SK-N-DZ (cell line): ENCODE results near the gene PRRC2B.
"Not testable (repeated sequence)": the region's sequence is repeated elsewhere in the genome, so short reads cannot be mapped to it uniquely, and the experiment has no call there.

Experiments used
- DNase-seq: peaks from one replicate; pipeline ENCODE4 v3.0.0-alpha.2; 2015; ENCODE audit warnings: low spot score

The PRRC2B gene

DNA sequence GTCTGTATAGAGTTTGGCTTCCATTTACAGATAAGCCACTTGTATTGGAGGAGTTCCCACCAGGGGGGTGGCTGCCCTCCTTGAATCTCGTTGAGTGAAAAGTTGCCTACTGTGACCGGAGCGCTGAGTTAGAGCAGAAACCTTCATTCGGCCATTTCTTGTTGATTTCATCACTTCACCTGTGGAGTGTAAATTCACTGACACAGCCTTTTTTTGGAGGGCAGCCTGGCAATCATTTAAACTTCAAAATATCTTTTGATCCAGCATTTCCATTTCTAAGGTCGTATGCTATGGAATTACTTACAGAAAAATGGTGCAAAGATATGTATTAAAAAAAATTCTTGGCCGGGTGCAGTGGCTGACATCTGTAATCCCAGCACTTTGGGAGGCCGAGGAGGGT is 40.8 kb downstream of the PRRC2B start:
- DNase-seq, result no peak

DNA sequence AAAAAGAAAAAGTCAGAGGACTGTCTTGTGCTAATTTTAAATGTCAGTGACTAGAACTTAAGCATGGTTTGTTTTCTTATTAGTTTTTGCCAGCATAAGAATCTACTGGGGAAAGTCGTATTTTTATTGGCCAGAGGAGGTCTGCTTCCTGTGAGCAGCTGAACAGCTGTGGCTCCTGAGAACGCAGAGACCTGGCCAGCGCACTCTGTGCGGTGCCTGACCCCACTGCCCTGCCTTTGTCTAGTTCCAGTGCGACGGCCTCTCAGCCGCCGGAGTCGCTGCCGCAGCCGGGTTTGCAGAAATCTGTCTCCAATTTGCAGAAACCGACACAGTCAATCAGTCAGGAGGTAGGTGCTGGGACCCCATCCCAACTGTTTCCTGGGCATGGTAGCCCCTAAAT is 42.5 kb downstream of the PRRC2B start:
- DNase-seq, result no peak

DNA sequence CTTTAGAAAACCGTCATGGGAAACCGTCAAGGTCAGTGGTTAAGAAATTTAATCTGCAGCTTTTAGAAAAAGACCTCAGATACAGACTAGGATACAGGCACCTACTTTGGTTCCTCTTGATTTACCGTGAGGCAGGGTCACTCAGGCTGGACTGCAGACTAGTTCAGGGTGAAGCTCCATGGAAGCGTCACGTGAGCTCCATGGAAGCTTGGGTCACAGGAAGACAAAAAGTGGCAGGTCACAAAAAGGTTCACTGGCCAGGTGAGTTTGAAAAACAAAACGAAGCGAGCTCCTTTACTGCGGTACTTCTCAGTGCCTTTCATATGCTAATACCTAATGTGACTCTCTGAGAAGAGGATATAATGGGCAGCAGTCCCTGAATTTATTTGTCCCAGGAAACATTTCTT is 43.0 kb downstream of the PRRC2B start:
- no peak for DNase-seq

GRCh38 chr9:131438190-131438589 is 44.3 kb downstream of the PRRC2B start:
- DNase-seq, result no peak

DNA sequence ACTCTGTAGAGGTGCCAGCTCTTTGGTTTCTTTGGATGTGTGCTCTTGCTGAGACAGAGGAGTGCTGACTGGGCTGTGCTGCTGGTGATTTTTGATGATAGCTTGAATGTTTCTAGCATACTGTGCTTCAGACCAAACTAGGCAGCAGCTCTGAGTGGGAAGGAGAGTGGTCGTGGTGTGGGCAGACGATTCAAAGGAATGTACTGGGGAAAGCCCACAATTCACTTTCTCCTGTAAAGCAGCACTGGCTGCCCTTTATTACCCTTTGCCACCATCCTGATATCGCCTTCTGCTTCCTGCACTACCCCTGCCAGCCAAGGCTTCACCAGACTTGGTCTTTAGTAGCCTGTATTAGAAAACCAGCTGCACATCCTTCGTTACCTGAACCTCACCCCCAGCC is 45.3 kb downstream of the PRRC2B start:
- no peak for DNase-seq

- no peak for DNase-seq
Measured at GRCh38 chr9:131441441-131441840, 47.6 kb downstream of the PRRC2B start.

DNA sequence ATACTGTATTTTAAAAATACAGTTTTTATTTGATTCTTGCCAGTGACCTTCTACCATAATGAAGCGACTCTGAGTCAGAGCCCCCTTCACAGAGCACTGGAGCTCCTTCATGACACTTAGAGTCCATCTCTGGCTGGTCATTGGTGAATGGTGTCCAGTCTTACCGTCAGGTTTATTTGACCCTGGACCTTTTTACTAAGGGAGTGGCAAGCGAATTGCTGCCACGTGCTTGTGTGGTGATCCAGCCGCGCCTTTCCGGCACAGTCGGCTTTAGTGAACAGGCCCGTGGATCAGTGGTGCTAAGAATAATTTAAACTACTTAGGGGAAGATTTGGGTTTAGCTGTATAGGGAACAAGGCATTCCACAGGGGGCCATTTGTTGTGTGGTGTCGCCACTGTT is 48.5 kb downstream of the PRRC2B start:
- no peak for DNase-seq

GRCh38 chr9:131443648-131444047 is 49.8 kb downstream of the PRRC2B start:
- no peak for DNase-seq

- DNase-seq, result no peak
Measured at GRCh38 chr9:131446276-131446675, 52.4 kb downstream of the PRRC2B start.

DNA sequence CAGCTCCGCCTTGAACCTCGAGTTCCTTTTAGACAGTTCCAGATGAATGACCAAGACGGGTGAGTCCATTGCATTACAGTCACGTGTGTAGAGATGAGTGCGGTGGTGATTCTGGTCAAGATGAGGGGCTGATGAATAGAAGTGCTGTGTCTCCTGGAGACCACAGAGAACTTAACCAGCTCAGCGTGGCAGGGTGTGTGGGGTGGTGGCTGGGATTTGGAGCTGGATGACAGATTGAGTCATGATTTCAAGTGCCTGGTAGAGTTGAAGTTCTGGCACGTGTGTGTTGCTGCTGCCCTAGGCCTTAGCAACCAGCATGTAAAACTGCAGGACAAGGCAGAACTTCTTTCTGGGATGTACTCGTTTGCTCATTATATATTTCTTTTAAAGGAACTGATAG is 53.3 kb downstream of the PRRC2B start:
- no peak for DNase-seq

- no peak for DNase-seq
Measured at GRCh38 chr9:131447600-131447999, 53.7 kb downstream of the PRRC2B start.

- no peak for DNase-seq
Measured at GRCh38 chr9:131448818-131449217, 54.9 kb downstream of the PRRC2B start.

DNA sequence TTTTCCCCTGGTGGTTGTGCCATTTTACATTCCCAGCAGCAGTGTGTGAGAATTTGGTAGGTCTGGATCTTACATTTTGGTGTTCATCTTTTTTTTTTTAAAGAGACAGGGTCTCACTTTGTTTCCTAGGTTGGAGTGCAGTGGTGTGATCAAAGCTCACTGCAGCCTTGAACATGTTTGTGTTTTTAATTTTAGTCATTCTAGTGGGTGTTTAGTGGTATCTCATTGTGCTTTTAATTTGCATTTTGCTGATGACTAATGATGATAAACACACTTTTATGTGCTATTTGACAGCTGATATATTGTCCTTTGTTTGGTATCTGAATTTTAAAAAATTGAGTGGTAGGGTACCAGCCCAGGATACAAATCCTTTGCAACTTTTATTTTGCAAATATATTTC is 55.4 kb downstream of the PRRC2B start:
- no peak for DNase-seq

DNA sequence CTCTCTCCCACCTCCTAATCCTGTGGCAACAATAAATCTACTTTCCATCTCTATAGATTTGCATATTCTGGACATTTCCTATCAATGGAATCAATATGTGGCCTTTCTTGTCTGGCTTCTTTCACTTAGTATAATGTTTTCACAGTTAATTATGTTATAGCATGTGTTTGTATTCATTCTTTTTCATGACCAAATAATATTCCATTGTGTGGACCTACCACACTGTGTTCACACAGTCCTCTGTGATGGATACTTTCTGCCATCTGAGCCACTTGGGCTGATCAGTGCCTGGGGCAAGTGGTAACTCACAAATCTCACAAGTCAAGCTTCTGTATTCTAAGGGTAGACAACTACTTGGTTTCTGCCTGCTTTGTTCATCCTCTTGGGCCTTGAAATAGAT is 60.1 kb downstream of the PRRC2B start:
- DNase-seq, result no peak

DNA sequence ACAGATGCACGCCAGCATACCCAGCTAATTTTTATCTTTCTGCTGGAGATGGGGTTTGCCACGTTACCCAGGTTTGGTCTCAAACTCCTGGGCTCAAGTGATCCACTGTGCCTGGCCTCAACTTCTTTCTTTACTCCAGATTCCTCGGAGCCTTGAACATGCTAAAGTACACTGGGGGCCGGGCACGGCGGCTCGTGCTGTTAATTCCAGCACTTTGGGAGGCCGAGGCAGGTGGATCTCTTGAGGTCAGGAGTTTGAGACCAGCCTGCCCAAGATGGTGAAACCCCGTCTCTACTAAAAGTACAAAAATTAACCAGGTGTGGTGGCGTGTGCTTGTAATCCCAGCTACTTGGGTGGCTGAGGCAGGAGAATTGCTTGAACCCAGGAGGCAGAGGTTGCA is 61.8 kb downstream of the PRRC2B start:
- DNase-seq, result not testable (repeated sequence)

DNA sequence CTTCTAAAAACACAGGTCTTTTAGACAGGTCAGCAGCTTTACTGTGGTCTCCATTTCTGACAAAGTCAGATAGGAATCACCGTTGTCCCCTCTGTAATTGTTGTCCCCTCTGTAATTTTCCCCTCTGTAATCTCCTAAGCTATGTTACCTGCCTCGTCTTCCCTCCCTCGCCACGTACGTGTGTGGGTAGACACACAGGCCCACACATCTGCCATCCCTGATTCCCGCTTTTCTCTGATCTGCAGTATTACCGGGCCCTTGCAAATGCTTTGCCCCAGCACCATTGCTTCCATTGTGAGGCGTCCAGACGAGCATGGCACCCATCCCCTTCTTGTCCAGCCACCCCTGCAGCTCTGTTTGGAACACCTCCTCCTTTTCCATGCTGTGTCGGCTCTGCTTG is 63.9 kb downstream of the PRRC2B start:
- DNase-seq, result no peak

- DNase-seq, result no peak
Measured at GRCh38 chr9:131459056-131459455, 65.2 kb downstream of the PRRC2B start.

GRCh38 chr9:131461166-131461565 is 67.3 kb downstream of the PRRC2B start:
- no peak for DNase-seq

GRCh38 chr9:131464354-131465000 is 70.6 kb downstream of the PRRC2B start:
- DNase-seq, result no peak

DNA sequence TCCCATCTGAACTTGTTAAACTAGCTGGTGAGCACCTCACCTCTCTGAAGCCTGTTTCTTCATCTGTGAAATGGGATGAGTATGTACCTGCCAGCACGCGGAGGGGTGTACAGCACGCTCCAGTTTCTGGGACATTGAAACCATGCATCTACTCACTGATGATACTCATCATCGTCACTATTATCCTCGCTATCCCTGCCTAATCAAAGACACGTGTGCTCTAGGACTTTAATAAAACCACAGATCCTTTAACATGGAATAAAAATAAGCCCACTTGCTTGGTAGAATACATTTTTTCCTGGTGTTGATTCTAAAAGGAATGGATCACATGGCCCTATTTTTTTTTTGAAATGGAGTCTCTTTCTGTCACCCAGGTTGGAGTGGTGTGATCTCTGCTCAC is 71.5 kb downstream of the PRRC2B start:
- no peak for DNase-seq

DNA sequence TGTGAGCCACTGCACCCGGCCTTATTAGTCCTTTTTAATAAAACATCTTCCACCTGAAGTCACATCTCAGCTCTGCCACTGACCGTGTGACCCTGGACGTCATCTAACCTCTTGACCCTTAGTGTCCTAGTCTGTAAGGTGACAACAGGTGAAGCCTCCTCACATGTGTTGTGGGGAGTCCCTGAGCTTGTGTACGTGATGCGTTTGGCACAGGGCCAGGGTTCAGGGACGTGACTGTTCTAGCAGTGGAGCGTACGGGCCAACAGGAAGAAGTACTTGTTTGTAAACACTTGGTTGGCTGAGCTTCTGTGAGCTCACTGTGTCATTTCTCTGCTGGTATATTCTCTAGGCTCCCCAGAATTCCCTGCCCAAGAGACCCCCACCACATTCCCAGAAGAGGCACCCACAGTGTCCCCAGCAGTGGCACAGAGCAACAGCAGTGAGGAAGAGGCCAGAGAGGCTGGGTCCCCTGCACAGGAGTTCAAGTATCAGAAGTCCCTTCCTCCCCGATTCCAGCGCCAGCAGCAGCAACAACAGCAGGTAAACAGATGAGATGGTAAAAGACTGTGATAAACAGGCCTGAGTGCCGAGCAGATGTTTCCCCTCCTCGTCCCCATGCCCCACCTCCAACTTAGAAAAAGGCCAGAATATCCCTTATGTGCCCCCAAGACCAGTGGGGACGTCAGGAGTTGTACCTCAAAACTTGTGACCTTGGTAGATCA is 73.5 kb downstream of the PRRC2B start:
- DNase-seq, result no peak

GRCh38 chr9:131468031-131468430 is 74.1 kb downstream of the PRRC2B start:
- no peak for DNase-seq

GRCh38 chr9:131469356-131469755 is 75.5 kb downstream of the PRRC2B start:
- DNase-seq, result no peak

DNA sequence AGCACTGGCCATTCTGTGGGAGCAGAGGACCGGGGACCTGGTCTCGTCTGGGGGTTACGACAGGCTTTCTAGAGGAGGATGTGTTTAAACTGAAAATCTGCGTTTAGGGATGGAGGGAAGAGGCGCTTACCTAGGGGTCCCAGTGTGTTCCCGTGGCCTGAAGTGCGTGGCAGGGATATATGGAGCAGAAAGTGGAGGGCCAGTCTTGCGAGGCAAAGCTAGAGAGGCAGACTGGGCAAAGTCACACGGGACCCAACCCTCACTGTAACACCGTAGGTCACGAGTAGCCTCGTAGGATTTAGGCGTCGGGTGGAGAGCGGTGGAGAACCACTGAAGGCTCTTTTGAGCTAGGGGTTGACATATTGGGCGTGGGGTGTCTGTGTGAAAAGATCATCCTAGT is 76.1 kb downstream of the PRRC2B start:
- DNase-seq, result no peak
